Large intestine (tissue), 3 donors: ENCODE measurements around the gene NUP133. TPM values are rescaled to one million over a fixed set of nuclear protein-coding genes. Genes with fewer than 3 reads are reported as not detected.
"Not testable (repeated sequence)": the region's sequence is repeated elsewhere in the genome, so short reads cannot be mapped to it uniquely, and the experiment has no call there.

ENCODE experiments used
- DNase-seq, 2 donors: peaks; one replicate each; pipeline versions ENCODE4 v3.0.0 to v3.0.0-alpha.2; 2013
- H3K27ac ChIP-seq: one replicate; pipeline ENCODE4 v1.5.1; 2013; ENCODE audit warnings: low read length
- H3K27me3 ChIP-seq: 2 replicates; pipeline ENCODE4 v1.6.1; 2013; ENCODE audit warnings: low read length; ENCODE audit not compliant: control insufficient read depth, insufficient read depth
- H3K36me3 ChIP-seq: 2 replicates; pipeline ENCODE4 v1.6.1; 2013; ENCODE audit warnings: low read length; ENCODE audit not compliant: control insufficient read depth, insufficient read depth
- H3K4me1 ChIP-seq: one replicate; pipeline ENCODE4 v1.6.1; 2013; ENCODE audit warnings: low read length; ENCODE audit not compliant: control insufficient read depth, insufficient read depth
- H3K4me3 ChIP-seq: one replicate; pipeline ENCODE4 v1.5.1; 2013; ENCODE audit warnings: low read length
- H3K9me3 ChIP-seq: one replicate; pipeline ENCODE4 v1.6.1; 2013; ENCODE audit warnings: mild to moderate bottlenecking, low read depth, low read length, moderate library complexity; ENCODE audit not compliant: control insufficient read depth
- WGBS: methylation state at CpG from one replicate; pipeline ENCODE4 v1.1.5; 2013; ENCODE audit warnings: low lambda C conversion rate; ENCODE audit not compliant: insufficient coverage; 5-methylcytosine and 5-hydroxymethylcytosine counted together
- polyA plus RNA-seq: library from polyadenylated mRNA; unstranded; fragments of 120-200 nt; gene quantifications from one replicate; pipeline ENCODE4 v1.2.1, GENCODE V29; 2013

The NUP133 gene
- polyA plus RNA-seq, 1 donor = 29.7 TPM

- Histone ChIP-seq H3K27ac (no peak overlapping the region), H3K9me3 (no peaks in the 10 kb centered on the region), H3K27me3 (peaks cover 3% of the 10 kb centered on the region), H3K4me3 (no peak overlapping the region), H3K36me3 (no peaks in the 10 kb centered on the region), H3K4me1 (no peaks in the 10 kb centered on the region)
- DNase-seq = no peak
- WGBS = no CpG with 5 or more reads among the region's 7 CpGs
These were observed 87.4 kb downstream of the NUP133 start for GRCh38 chr1:229420765-229421164.

GRCh38 chr1:229420224-229420623, 87.9 kb downstream of the NUP133 start:
- Histone ChIP-seq H3K4me3 (no peak overlapping the region), H3K27me3 (peaks cover 3% of the 10 kb centered on the region), H3K9me3 (no peaks in the 10 kb centered on the region), H3K4me1 (no peaks in the 10 kb centered on the region), H3K36me3 (no peaks in the 10 kb centered on the region), H3K27ac (no peak overlapping the region)
- WGBS = 100% methylated on average over 1 of the region's 11 CpGs
- DNase-seq = no peak

DNA sequence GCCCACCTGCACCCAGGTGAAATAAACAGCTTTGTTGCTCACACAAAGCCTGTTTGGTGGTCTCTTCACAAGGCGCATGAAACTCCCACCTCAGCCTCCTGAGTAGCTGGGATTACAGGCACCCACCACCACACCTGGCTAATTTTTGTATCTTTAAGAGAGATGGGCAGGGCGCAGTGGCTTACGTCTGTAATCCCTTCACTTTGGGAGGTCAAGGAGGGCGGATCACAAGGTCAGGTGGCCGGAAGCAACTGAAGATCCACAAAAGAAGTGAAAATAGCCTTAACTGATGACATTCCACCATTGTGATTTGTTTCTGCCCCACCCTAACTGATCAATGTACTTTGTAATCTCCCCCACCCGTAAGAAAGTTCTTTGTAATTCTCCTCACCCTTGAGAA, 89.6 kb downstream of the NUP133 start:
- H3K4me3 ChIP-seq, H3K27me3 ChIP-seq: not testable (repeated sequence)
- no CpG with 5 or more reads among the region's 6 CpGs for WGBS

DNA sequence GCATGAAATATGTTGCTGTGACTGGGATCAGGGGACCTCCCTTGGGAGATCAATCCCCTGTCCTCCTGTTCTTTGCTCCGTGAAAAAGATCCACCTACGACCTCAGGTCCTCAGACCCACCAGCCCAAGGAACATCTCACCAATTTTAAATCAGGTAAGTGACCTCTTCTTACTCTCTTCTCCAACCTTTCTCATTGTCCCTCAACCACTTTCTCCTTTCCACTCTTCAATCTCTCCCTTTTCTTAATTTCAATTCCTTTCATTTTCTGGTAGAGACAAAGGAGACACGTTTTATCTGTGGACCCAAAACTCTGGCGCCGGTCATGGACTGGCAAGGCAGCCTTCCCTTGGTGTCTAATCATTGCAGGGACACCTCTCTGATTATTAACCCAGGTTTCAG, 95.3 kb downstream of the NUP133 start:
- H3K36me3 ChIP-seq, H3K27ac ChIP-seq, H3K4me3 ChIP-seq, H3K9me3 ChIP-seq, DNase-seq: not testable (repeated sequence)
- Histone ChIP-seq H3K4me1 (peaks cover 24% of the 10 kb centered on the region), H3K27me3 (peaks cover 36% of the 10 kb centered on the region)
- no CpG with 5 or more reads among the region's 5 CpGs for WGBS

More for the DNA sequence above, 89.6 kb downstream of the NUP133 start:
- H3K36me3 ChIP-seq, H3K9me3 ChIP-seq, DNase-seq, H3K27ac ChIP-seq, H3K4me1 ChIP-seq: not testable (repeated sequence)

DNA sequence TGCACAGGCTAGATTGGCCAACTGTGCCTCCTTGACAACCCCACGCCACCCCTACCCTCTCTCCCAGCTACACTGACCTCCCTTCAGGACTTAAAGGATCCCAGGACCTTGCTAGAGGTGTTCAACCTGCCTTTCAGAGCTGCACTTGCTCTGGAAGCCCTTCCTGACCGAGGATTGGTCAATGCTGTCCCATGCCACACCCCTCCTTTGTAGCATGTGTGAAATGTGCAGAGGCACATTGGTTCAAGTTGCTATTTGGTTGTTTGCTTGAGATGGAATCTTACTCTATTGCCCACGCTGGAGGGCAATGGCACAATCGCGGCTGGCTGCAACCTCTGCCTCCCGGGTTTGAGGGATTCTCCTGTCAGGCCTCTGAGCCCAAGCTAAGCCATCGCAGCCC, 96.1 kb downstream of the NUP133 start:
- Histone ChIP-seq H3K9me3 (peaks cover 7% of the 10 kb centered on the region), H3K27me3 (peaks cover 43% of the 10 kb centered on the region), H3K4me1 (peaks cover 29% of the 10 kb centered on the region), H3K4me3 (no peak overlapping the region), H3K36me3 (no peaks in the 10 kb centered on the region), H3K27ac (no peak overlapping the region)
- no peak for DNase-seq
- WGBS = no CpG with 5 or more reads among the region's 7 CpGs

- WGBS = 80% methylated on average over 1 of the region's 11 CpGs
- Histone ChIP-seq H3K27me3 (peaks cover 49% of the 10 kb centered on the region), H3K36me3 (no peaks in the 10 kb centered on the region), H3K27ac (no peak overlapping the region), H3K9me3 (peaks cover 7% of the 10 kb centered on the region), H3K4me3 (no peak overlapping the region), H3K4me1 (peaks cover 29% of the 10 kb centered on the region)
- no peak for DNase-seq
These were observed 96.6 kb downstream of the NUP133 start for GRCh38 chr1:229411434-229412055.

DNA sequence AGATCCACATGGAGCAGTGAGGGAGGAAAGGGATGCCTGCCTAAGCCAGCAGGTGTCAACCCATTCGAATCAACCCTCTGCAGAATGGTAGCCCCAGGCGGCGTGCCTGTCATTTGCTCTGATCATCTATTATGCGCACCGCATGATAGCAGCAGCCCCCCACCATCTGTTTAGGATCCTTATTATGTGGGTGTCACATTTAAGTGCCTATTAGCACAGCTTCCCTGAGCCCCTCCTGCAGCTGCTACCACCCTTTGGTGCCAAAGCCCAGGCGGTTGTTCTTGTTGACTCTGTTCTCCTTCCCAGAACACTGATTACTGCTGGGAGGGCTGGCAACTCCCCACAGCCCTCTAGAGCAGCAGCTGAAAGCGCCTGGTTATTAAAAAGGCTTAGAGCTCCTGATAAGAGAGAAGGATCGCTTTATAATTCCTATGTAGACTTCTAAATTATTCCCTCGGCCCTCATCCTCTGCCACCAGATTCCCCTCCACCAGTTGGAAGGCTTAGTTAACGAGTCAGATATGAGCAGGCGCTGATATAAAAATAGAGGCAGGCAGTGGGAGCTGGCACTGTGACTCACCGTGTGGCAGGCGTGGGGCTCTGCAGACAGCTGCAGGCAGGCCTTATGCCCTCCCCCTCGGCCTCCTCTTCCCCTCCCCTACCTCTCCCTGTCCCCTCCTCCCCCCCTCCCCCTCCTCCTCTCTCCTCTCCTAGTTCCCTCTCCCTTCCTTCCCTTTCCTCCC, 97.3 kb downstream of the NUP133 start:
- DNase-seq = peak; percentile 26 to 56
- Histone ChIP-seq H3K4me1 (peaks cover 29% of the 10 kb centered on the region), H3K27me3 (peaks cover 53% of the 10 kb centered on the region), H3K36me3 (no peaks in the 10 kb centered on the region), H3K9me3 (peaks cover 7% of the 10 kb centered on the region), H3K27ac (no peak overlapping the region), H3K4me3 (no peak overlapping the region)
- WGBS = no CpG with 5 or more reads among the region's 14 CpGs

GRCh38 chr1:229410370-229410691, 97.8 kb downstream of the NUP133 start:
- Histone ChIP-seq H3K4me1 (peaks cover 29% of the 10 kb centered on the region), H3K27ac (no peak overlapping the region), H3K36me3 (no peaks in the 10 kb centered on the region), H3K9me3 (peaks cover 7% of the 10 kb centered on the region), H3K27me3 (peaks cover 56% of the 10 kb centered on the region), H3K4me3 (no peak overlapping the region)
- no peak for DNase-seq
- WGBS = no CpG with 5 or more reads among the region's 9 CpGs

DNA sequence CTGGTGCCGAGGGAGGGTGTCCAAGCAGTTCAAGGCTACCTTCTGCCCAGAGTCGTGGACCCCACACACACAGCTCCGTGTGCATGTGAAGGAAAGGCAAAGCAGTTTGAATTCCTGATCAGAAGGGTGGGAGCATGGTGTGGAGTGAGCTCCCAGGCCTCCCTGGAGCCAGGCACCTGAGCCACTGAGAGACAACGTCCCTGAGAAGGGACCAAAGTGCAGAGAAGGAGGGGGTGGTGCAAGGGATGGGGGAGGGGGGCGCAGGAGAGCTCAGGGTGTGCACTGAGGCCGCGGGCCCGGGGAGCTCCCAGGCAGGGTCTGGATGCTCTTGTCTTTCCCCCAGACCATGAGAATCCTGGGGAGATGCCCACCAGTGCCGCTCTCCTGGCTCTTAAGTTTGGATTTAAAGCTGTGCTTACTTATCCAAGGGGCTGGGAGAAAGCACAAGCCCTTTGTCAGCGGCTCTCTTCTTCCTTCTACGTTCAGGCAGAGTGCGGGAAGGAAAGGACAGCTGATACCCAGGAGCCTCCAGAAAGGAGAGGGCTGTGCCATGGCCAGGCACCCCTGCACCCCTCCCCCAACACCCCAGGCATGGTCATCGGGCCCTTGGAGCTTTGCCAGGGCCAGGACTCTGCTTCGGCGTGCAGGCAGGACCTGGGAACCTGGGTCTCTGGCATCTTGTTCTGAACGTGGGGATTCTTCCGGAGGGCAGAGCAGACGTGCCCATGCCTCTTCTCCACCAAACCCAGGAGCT, 98.3 kb downstream of the NUP133 start:
- H3K9me3 ChIP-seq = peaks cover 7% of the 10 kb centered on the region
- no peaks in the 10 kb centered on the region for H3K36me3 ChIP-seq
- WGBS = no CpG with 5 or more reads among the region's 18 CpGs
- peaks cover 59% of the 10 kb centered on the region for H3K27me3 ChIP-seq
- no peak overlapping the region for H3K4me3 ChIP-seq
- peak; percentile 58 to 80 for DNase-seq
- H3K27ac ChIP-seq = no peak overlapping the region
- peaks cover 29% of the 10 kb centered on the region for H3K4me1 ChIP-seq

DNA sequence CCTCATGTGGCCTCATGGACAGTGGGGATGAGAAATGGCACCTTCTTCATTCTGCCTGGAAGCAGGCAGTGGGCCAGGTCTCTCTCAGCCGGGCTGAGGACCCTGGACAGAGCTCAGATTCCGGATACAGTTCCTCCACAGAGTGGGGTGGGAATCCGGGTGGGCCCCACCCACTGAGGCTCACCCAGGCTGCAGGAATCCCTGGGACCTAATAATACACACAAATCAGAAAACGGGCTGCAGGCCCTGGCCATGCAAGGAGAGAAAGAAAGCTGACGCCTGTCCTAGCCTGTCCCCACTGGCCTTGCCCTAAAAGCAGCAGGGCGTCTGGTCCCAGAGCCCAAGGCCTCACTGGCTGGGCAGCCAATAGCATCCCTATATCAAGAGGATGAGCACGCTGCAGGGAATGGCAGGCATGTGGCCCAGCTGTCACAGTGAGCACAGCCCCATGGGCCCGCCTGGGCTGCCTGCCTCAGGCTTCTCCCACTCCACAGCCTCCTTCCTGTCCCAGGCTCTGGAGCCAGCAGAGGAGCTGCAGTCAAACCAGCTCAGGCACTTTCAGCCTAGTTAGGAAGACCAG, 99.6 kb downstream of the NUP133 start:
- DNase-seq = no peak
- Histone ChIP-seq H3K27ac (no peak overlapping the region), H3K4me3 (no peak overlapping the region), H3K9me3 (peaks cover 7% of the 10 kb centered on the region), H3K27me3 (peaks cover 59% of the 10 kb centered on the region), H3K36me3 (no peaks in the 10 kb centered on the region), H3K4me1 (peaks cover 29% of the 10 kb centered on the region)
- no CpG with 5 or more reads among the region's 8 CpGs for WGBS
